Heart left ventricle (tissue), 16 donors: ENCODE data around the gene ALOXE3. TPM values are rescaled to one million over a fixed set of nuclear protein-coding genes. Genes with fewer than 3 reads are reported as not detected.

Source experiments
- ATAC-seq, 4 donors: fragments of 200-7000 bp; cut with Tn5 transposase; one replicate each; pipeline ENCODE4 v1.9.1; 2020 to 2022; ENCODE audit warnings: moderate library complexity in 4 of 4, mild to moderate bottlenecking in 3 of 4, moderate number of reproducible peaks in 1 of 4
- DNase-seq, 5 donors: peaks; one replicate each; pipeline ENCODE4 v3.0.0-alpha.2; 2020
- H3K27ac ChIP-seq, 12 donors: fragments of 200-600 bp; sonication (generic) in 4 of 12; one replicate each; pipeline versions ENCODE4 v1.5.0 to v1.8.0; 2016 to 2022; ENCODE audit warnings: mild to moderate bottlenecking in 2 of 12
- H3K27me3 ChIP-seq, 9 donors: fragments of 200-600 bp; sonication (generic) in 2 of 9; one replicate each; pipeline versions ENCODE4 v1.5.1 to v1.8.0; 2016 to 2022; ENCODE audit warnings: mild to moderate bottlenecking in 3 of 9
- H3K36me3 ChIP-seq, 9 donors: fragments of 200-600 bp; sonication (generic) in 2 of 9; one replicate each; pipeline versions ENCODE4 v1.5.0 to v1.8.0; 2018 to 2022; ENCODE audit warnings: mild to moderate bottlenecking in 2 of 9
- H3K4me1 ChIP-seq, 12 donors: fragments of 200-600 bp; sonication (generic) in 4 of 12; one replicate each; pipeline versions ENCODE4 v1.5.0 to v1.8.0; 2016 to 2022; ENCODE audit warnings: mild to moderate bottlenecking in 3 of 12
- H3K4me3 ChIP-seq, 12 donors: fragments of 200-600 bp; sonication (generic) in 4 of 12; one replicate each; pipeline versions ENCODE4 v1.5.0 to v1.8.0; 2017 to 2022; ENCODE audit warnings: mild to moderate bottlenecking in 9 of 12, moderate library complexity in 4 of 12
- H3K9me3 ChIP-seq, 12 donors: fragments of 200-600 bp; sonication (generic) in 4 of 12; one replicate each; pipeline versions ENCODE4 v1.5.0 to v1.8.0; 2016 to 2022; ENCODE audit warnings: mild to moderate bottlenecking in 1 of 12
- POLR2A ChIP-seq, 2 donors: fragments of 450-650 bp; IDR thresholded peaks; one replicate each; pipeline ENCODE4 v1.6.1; 2017; ENCODE audit warnings: antibody characterized with exemption in 2 of 2, mild to moderate bottlenecking in 2 of 2, moderate library complexity in 2 of 2
- WGBS, 4 donors: extraction: QIAGEN DNeasy Blood & Tissue Kit in 2 of 4; methylation state at CpG; one replicate each; pipeline versions ENCODE4 v1.1.5 to v1.1.7; 2013 to 2018; 5-methylcytosine and 5-hydroxymethylcytosine counted together
- intact Hi-C, 10 donors: fragments of 100-400 bp; cut with DNase I; formaldehyde crosslinking; loops; one replicate each; pipeline versions ENCODE4 v1.11.1 to v1.14.2; 2022
- polyA plus RNA-seq, 2 donors: library from polyadenylated mRNA; stranded (reverse); fragments of 200-250 nt; gene quantifications; one replicate each; pipeline ENCODE4 v1.2.3, GENCODE V29; 2013
- total RNA-seq, 9 donors: library from RNA; depleted of rRNA in 2 of 9; stranded (reverse); fragments of >200 nt in 2 of 9; fragmentation: NEBNext Ultra II Directional in 3 of 9; extraction: Animal tissue kit (Norgen Biotek cat#: 25700) in 3 of 9; gene quantifications; one replicate each; pipeline versions ENCODE4 v1.1.0 to v1.2.4, GENCODE V29; 2016 to 2023
- TF ChIP-seq, protein P1 (sequence below), 12 donors: fragments of 200-600 bp; sonication (generic) in 4 of 12; IDR thresholded peaks; one replicate each; pipeline versions ENCODE4 v1.5.0 to v1.8.0; 2018 to 2022; ENCODE audit warnings: antibody characterized with exemption in 12 of 12, mild to moderate bottlenecking in 5 of 12
- donor health status: ischemic (EF 13 %, LVEDD 7.1; RV severe dilation, severe dysfunction).
- donor health status: healthy with polysubstance abuse.
- donor health status: DM: no; HTN: yes; CAD: no.
- donor health status: DM: no; HTN: no; CAD: no.
- donor health status: ischemic (EF 25% LVEDD 6.9; RV normal size, moderate dysfunction).
- donor health status: ischemic (EF 25% LVEDD 5.7; RV mildly dilated, moderate dysfunction).
- donor health status: healthy.
- donor health status: DM: yes; HTN: yes; CAD: no.
- donor health status: ischemic (EF 35%, LVEDD 5.7; RV mildly dilated, moderate dysfunction).
- donor health status: nonischemic (EF 11% LVEDD 7.7; RV severe dilation, severe dysfunction).
- donor health status: DM: yes; HTN: yes; CAD: no.
- donor health status: PGD.
- donor health status: ischemic (EF 29% LVEDD 5.4; RV normal size, mild dysfunction).
- donor health status: nonischemic (EF 23%, LVEDD 6.1; RV moderate dilation, normal function).

ALOXE3 gene
- total and polyA plus RNA-seq, 11 donors, result 0.12 TPM; not detected in 10

DNA sequence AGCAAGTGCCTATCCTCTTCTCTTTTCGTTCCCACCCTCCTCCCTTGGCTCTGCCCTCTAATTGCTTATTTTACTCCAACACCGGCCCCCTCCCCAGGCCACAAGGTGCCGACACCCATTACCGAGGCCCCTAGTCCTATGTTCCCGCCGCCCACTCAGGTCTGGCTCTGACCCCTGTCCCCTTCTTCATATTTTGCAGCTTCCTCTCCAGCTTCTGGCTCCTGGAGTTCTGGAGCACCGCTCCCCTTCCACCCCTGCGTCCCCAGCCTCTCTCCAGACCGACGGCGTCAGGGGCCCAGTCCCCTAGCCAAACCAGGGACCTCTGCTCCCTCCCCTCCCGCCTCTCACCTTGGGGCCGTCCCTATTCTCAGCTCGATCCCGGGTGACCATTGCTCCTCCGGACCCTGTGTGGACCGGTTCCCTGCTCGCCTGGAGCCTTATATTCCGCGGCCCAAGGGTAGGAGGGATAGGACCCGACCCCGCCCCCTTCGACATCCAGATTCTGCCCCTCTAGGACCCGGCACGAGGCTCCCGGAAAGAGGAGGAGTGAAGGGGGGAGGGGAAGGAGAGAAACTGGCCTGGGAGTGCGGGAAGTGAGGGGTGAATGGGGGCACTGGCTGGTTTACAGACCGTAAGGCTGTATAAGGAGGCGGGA is 5.5 kb upstream of the ALOXE3 start, which contains the start of gene HES7:
TSS of gene HES7 (minus strand) at position 412 of the 655 bp plus-strand sequence. CDS start at position 390, 22 bp downstream.
- peaks cover 0 to 56% (median 0%) of the 10 kb centered on the region in 9 donors for H3K27me3 ChIP-seq
- H3K36me3 ChIP-seq, result no peaks in the 10 kb centered on the region
- H3K4me3 ChIP-seq, result peak within 1 kb of the TSS; percentile 34 to 79 (median 68)
- DNase-seq (peak in 1 of 5 donors; percentile 33), ATAC-seq (no peak)
- peak within 1 kb of the TSS in 4 of 12 donors; percentile 10 to 49 (median 27) for H3K27ac ChIP-seq
- no peaks in the 10 kb centered on the region for H3K9me3 ChIP-seq
- TF ChIP-seq POLR2A (IDR thresholded peaks at IDR 0.05), result no peak
- TF ChIP-seq, protein P1, sequence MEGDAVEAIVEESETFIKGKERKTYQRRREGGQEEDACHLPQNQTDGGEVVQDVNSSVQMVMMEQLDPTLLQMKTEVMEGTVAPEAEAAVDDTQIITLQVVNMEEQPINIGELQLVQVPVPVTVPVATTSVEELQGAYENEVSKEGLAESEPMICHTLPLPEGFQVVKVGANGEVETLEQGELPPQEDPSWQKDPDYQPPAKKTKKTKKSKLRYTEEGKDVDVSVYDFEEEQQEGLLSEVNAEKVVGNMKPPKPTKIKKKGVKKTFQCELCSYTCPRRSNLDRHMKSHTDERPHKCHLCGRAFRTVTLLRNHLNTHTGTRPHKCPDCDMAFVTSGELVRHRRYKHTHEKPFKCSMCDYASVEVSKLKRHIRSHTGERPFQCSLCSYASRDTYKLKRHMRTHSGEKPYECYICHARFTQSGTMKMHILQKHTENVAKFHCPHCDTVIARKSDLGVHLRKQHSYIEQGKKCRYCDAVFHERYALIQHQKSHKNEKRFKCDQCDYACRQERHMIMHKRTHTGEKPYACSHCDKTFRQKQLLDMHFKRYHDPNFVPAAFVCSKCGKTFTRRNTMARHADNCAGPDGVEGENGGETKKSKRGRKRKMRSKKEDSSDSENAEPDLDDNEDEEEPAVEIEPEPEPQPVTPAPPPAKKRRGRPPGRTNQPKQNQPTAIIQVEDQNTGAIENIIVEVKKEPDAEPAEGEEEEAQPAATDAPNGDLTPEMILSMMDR (IDR thresholded peaks at IDR 0.05), result no peak
- H3K4me1 ChIP-seq, result peaks cover 7 to 77% (median 56%) of the 10 kb centered on the region in 12 donors
- intact Hi-C loops, result loop anchor here in 9 of 10 donors (1.0 to 10.0 kb wide), 9 partner anchors 33 to 171 kb away; partner anchors contain the start of genes VAMP2 (in 3 of the 9) and SLC25A35 (in 2 of the 9)
- 1 to 4% (median 2%) methylated on average over 27 to 29 of the region's 29 CpGs for WGBS, 4 donors

DNA sequence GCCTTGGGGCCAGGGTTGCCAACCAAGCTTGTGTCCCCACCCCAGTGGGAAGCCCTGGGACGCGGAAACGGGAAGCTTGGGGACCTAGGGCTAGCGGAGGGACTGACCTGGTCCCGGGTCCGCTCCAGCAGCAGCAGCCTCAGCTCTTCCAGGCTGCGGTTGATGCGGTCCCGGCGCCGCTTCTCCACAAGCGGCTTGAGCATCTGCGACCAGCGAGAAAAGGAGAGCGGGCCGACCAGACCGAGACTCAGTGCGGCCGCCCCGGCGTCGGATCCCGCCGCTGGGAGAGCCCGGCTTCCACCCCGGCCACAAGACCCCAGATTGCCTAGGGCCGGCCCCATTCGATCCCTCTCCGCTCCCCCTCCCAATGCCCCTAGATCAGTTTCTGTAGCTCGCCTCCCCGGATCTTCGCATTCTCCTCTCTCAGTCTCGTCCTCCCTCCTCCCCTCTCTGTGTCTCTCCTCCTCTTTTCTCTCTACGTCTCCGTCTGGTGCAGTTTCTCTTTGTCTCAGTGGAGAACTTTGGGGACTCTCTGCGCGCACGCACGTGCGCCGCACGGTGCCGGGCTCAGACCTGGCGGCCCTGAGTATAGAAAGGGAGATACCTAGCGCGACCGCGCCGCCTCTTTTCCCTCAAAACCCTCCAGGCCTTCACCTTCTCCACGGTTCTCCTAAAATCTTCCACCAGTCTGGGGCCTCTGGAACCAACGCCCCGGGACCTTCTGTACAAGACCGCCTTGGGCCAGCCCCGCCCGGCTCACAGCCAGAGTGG is 4.8 kb upstream of the ALOXE3 start:
- H3K4me3 ChIP-seq, result peak overlapping the region; percentile 34 to 79 (median 66)
- peak overlapping the region in 4 of 12 donors; percentile 10 to 49 (median 27) for H3K27ac ChIP-seq
- H3K27me3 ChIP-seq, result peaks cover 0 to 51% (median 0%) of the 10 kb centered on the region in 9 donors
- no peaks in the 10 kb centered on the region for H3K36me3 ChIP-seq
- no peak for ATAC-seq
- intact Hi-C loops, result loop anchor here in 9 of 10 donors (2.0 to 10.0 kb wide), 8 partner anchors 34 to 172 kb away; partner anchors contain the start of genes VAMP2 (in 3 of the 9) and SLC25A35 (in 2 of the 9)
- no peaks in the 10 kb centered on the region for H3K9me3 ChIP-seq
- TF ChIP-seq, protein P1 (IDR thresholded peaks at IDR 0.05), result no peak
- no peak for TF ChIP-seq POLR2A (IDR thresholded peaks at IDR 0.05)
- peaks cover 7 to 83% (median 61%) of the 10 kb centered on the region in 12 donors for H3K4me1 ChIP-seq
- 0 to 2% (median 1%) methylated on average over 44 to 55 of the region's 55 CpGs for WGBS, 4 donors
- peak in 1 of 5 donors; percentile 23 for DNase-seq

DNA sequence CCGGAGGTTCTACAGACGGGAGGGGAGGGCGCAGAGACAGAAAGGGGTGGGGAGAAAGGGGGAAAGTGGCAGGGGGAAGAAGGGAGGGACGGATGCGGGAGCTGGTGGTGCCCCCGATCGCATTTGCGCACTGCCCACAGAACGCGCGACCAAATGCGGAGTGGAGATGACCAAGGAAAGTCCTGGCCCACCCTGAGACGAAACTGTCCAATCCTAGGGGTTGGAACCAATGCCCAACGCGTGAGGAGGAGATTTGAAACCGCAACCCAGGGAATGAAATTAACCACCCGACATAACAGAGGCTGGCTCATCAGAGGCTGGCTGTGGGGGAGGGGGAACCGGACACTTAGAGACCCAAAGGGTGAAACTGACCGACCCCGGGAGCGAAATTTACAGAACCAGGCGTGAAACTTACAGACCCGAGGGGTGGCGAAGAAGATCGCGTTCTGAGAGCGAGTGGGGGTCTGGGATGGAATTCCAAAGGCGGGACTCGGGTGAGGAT is 4.2 kb upstream of the ALOXE3 start:
- H3K9me3 ChIP-seq, result no peaks in the 10 kb centered on the region
- intact Hi-C loops, result loop anchor here in 9 of 10 donors (2.0 to 10.0 kb wide), 8 partner anchors 35 to 172 kb away; partner anchors contain the start of genes VAMP2 (in 3 of the 9) and SLC25A35 (in 2 of the 9)
- peak overlapping the region; percentile 34 to 79 (median 66) for H3K4me3 ChIP-seq
- H3K4me1 ChIP-seq, result peaks cover 7 to 89% (median 65%) of the 10 kb centered on the region in 12 donors
- DNase-seq, result peak in 1 of 5 donors; percentile 27
- 0 to 1% (median 1%) methylated on average over 29 of the region's 29 CpGs for WGBS, 4 donors
- ATAC-seq, result no peak
- H3K27ac ChIP-seq, result peak overlapping the region in 5 of 12 donors; percentile 10 to 56 (median 48)
- H3K36me3 ChIP-seq, result no peaks in the 10 kb centered on the region
- peaks cover 0 to 48% (median 0%) of the 10 kb centered on the region in 9 donors for H3K27me3 ChIP-seq
- TF ChIP-seq, protein P1 (IDR thresholded peaks at IDR 0.05), result no peak
- TF ChIP-seq POLR2A (IDR thresholded peaks at IDR 0.05), result no peak
